Neural cell (in vitro differentiated cells): ENCODE results near the gene DCAF15. TPM values are rescaled to one million over a fixed set of nuclear protein-coding genes. Genes with fewer than 3 reads are reported as not detected.

ENCODE experiments used
- H2AFZ ChIP-seq: fragments of 200-600, 300-800 bp; sonication (generic), shearing (Covaris generic); 2 replicates; pipeline ENCODE4 v1.6.0; 2014; ENCODE audit warnings: low read depth, mild to moderate bottlenecking, antibody characterized with exemption, low read length, moderate library complexity
- H3F3A ChIP-seq: fragments of 200-600 bp; shearing (Covaris generic); 2 replicates; pipeline ENCODE4 v1.6.1; 2016; ENCODE audit warnings: mild to moderate bottlenecking, moderate library complexity, mixed read lengths, antibody characterized with exemption, low read length; ENCODE audit not compliant: insufficient read depth, poor library complexity, severe bottlenecking
- H3K27ac ChIP-seq: fragments of 200-600, 300-800 bp; sonication (generic), shearing (Covaris generic); 2 replicates; pipeline ENCODE4 v1.5.1; 2014; ENCODE audit warnings: mild to moderate bottlenecking, low read length, moderate library complexity
- H3K27me3 ChIP-seq: fragments of 300-800, 200-600 bp; sonication (generic), shearing (Covaris generic); 2 replicates; pipeline ENCODE4 v1.6.0; 2014; ENCODE audit warnings: mild to moderate bottlenecking, low read depth, low read length, moderate library complexity; ENCODE audit not compliant: insufficient read depth
- H3K36me3 ChIP-seq: fragments of 300-800, 200-600 bp; sonication (generic), shearing (Covaris generic); 2 replicates; pipeline ENCODE4 v1.5.1; 2014; ENCODE audit warnings: mild to moderate bottlenecking, antibody characterized with exemption, low read length, moderate library complexity; ENCODE audit not compliant: insufficient read depth
- H3K4me2 ChIP-seq: fragments of 300-800, 200-600 bp; sonication (generic), shearing (Covaris generic); 2 replicates; pipeline ENCODE4 v1.6.0; 2014; ENCODE audit warnings: mild to moderate bottlenecking, low read length
- H3K4me3 ChIP-seq: fragments of 300-800, 200-600 bp; sonication (generic), shearing (Covaris generic); 2 replicates; pipeline ENCODE4 v1.5.1; 2014; ENCODE audit warnings: mild to moderate bottlenecking, low read length, moderate library complexity
- H3K79me2 ChIP-seq: fragments of 200-600 bp; shearing (Covaris generic); replicated peaks from 2 replicates; pipeline ENCODE4 v1.6.0; 2014; ENCODE audit warnings: mild to moderate bottlenecking, low read length, moderate library complexity; ENCODE audit not compliant: insufficient read depth
- H3K9ac ChIP-seq: fragments of 300-800, 200-600 bp; sonication (generic), shearing (Covaris generic); 2 replicates; pipeline ENCODE4 v1.6.1; 2016; ENCODE audit warnings: mild to moderate bottlenecking, low read length, mixed read lengths
- H3K9me2 ChIP-seq: fragments of 200-600 bp; shearing (Covaris generic); 2 replicates; pipeline ENCODE4 v1.6.1; 2016; ENCODE audit warnings: mild to moderate bottlenecking, low read length, mixed read lengths; ENCODE audit not compliant: insufficient read depth
- H3K9me3 ChIP-seq: fragments of 200-600, 300-800 bp; sonication (generic), shearing (Covaris generic); 2 replicates; pipeline ENCODE4 v1.6.1; 2016; ENCODE audit warnings: mild to moderate bottlenecking, mixed run types, low read length, moderate library complexity, mixed read lengths
- H4K20me1 ChIP-seq: fragments of 200-600 bp; shearing (Covaris generic); 2 replicates; pipeline ENCODE4 v1.6.1; 2016; ENCODE audit warnings: mild to moderate bottlenecking, mixed run types; ENCODE audit not compliant: insufficient read depth
- CTCF ChIP-seq: fragments of 450-650 bp; IDR thresholded peaks from 2 replicates; pipeline ENCODE4 v1.5.1; 2014; ENCODE audit warnings: antibody characterized with exemption, mild to moderate bottlenecking, moderate library complexity; ENCODE audit not compliant: poor library complexity, severe bottlenecking
- EP300 ChIP-seq: fragments of 450-650 bp; conservative IDR thresholded peaks from 2 replicates; pipeline ENCODE4 v1.6.1; 2014; ENCODE audit warnings: antibody characterized with exemption, mild to moderate bottlenecking, moderate library complexity; ENCODE audit not compliant: poor library complexity, severe bottlenecking
- EZH2 ChIP-seq: fragments of 200-600, 300-800 bp; shearing (Covaris generic), sonication (generic); IDR thresholded peaks from 2 replicates; pipeline ENCODE4 v1.6.1; 2014; ENCODE audit warnings: antibody characterized with exemption, low read length, borderline replicate concordance, mild to moderate bottlenecking; ENCODE audit not compliant: insufficient read depth, poor library complexity, severe bottlenecking
- MXI1 ChIP-seq: fragments of 450-650 bp; conservative IDR thresholded peaks from 2 replicates; pipeline ENCODE4 v1.6.1; 2014; ENCODE audit warnings: antibody characterized with exemption, mild to moderate bottlenecking; ENCODE audit not compliant: poor library complexity, severe bottlenecking
- POLR2AphosphoS5 ChIP-seq: IDR thresholded peaks from 2 replicates; pipeline ENCODE4 v1.6.1; 2012
- RAD21 ChIP-seq: fragments of 450-650 bp; conservative IDR thresholded peaks from 2 replicates; pipeline ENCODE4 v1.6.1; 2014; ENCODE audit warnings: antibody characterized with exemption, mild to moderate bottlenecking, moderate library complexity
- REST ChIP-seq: IDR thresholded peaks from 2 replicates; pipeline ENCODE4 v1.6.1; 2012; ENCODE audit warnings: borderline replicate concordance
- SMC3 ChIP-seq: fragments of 450-650 bp; conservative IDR thresholded peaks from 2 replicates; pipeline ENCODE4 v1.6.1; 2014; ENCODE audit warnings: antibody characterized with exemption, mild to moderate bottlenecking, moderate library complexity; ENCODE audit not compliant: poor library complexity
- TAF1 ChIP-seq: IDR thresholded peaks from 2 replicates; pipeline ENCODE4 v1.6.1; 2012; ENCODE audit warnings: low read depth
- polyA plus RNA-seq: library from polyadenylated mRNA; depleted of rRNA; stranded (reverse); fragments of >200 nt; gene quantifications from 2 replicates; pipeline ENCODE4 v1.2.3, GENCODE V29; 2014

The DCAF15 gene
- polyA plus RNA-seq, 1 donor from 2014 or later: 39.4 TPM

GRCh38 chr19:13993590-13994300 lies 41.4 kb downstream of the DCAF15 start:
- H3F3A ChIP-seq: no peaks in the 10 kb centered on the region
- H3K9me2 ChIP-seq: no peaks in the 10 kb centered on the region
- H3K9ac ChIP-seq: no peak overlapping the region
- H3K27ac ChIP-seq: no peak overlapping the region
- no peak overlapping the region for H2AFZ ChIP-seq
- TF ChIP-seq EZH2 (no peak), RAD21 (no peak), TAF1 (no peak), REST (no peak), CTCF (no peak), SMC3 (no peak), EP300 (no peak), POLR2AphosphoS5 (no peak), MXI1 (no peak)
- no peaks in the 10 kb centered on the region for H3K27me3 ChIP-seq
- H3K4me2 ChIP-seq: no peak overlapping the region
- H3K9me3 ChIP-seq: peaks cover 1% of the 10 kb centered on the region
- no peak overlapping the region for H3K4me3 ChIP-seq
- peaks cover 3% of the 10 kb centered on the region for H3K79me2 ChIP-seq
- no peaks in the 10 kb centered on the region for H4K20me1 ChIP-seq
- no peaks in the 10 kb centered on the region for H3K36me3 ChIP-seq

GRCh38 chr19:13995017-13995728 lies 42.9 kb downstream of the DCAF15 start:
- TF ChIP-seq REST (no peak), RAD21 (no peak), EZH2 (no peak), EP300 (no peak), POLR2AphosphoS5 (no peak), SMC3 (no peak), TAF1 (no peak), MXI1 (no peak), CTCF (no peak)
- H3K9me2 ChIP-seq: no peaks in the 10 kb centered on the region
- peaks cover 7% of the 10 kb centered on the region for H3K9me3 ChIP-seq
- H3F3A ChIP-seq: no peaks in the 10 kb centered on the region
- H4K20me1 ChIP-seq: no peaks in the 10 kb centered on the region
- H3K79me2 ChIP-seq: peaks cover 15% of the 10 kb centered on the region
- H3K9ac ChIP-seq: no peak overlapping the region
- no peak overlapping the region for H3K4me2 ChIP-seq
- no peaks in the 10 kb centered on the region for H3K36me3 ChIP-seq
- no peak overlapping the region for H3K4me3 ChIP-seq
- H2AFZ ChIP-seq: no peak overlapping the region
- no peak overlapping the region for H3K27ac ChIP-seq
- H3K27me3 ChIP-seq: no peaks in the 10 kb centered on the region
